K562 (cell line): ENCODE measurements around the gene DUSP10. TPM values are rescaled to one million over a fixed set of nuclear protein-coding genes. Genes with fewer than 3 reads are reported as not detected.

Experiments
- ATAC-seq: fragments of 200-7000 bp; cut with Tn5 transposase; 3 replicates; pipeline ENCODE4 v1.9.1; 2020; ENCODE audit warnings: moderate library complexity
- BruUV-seq: library from RNA; stranded (reverse); fragments of 400-500 nt; replicated peaks from 2 replicates; lab custom pipeline; 2021; lab: Mats Ljungman, UMichigan
- CTCF ChIA-PET: fragments of 300-600 bp; formaldehyde crosslinking; extraction: SDS; loops from one replicate; lab custom pipeline; 2021; ENCODE audit warnings: low intra/inter-chr PET ratio; lab: Yijun Ruan, JAX
- POLR2A ChIA-PET: fragments of 300-600, 350-650 bp; sonication (Branson Sonifier 250); formaldehyde crosslinking; extraction: SDS; loops from one replicate; lab custom pipeline; 2021; ENCODE audit warnings: antibody characterized with exemption, inconsistent platforms; lab: Yijun Ruan, JAX
- DNase-seq, 4 experiments: peaks; one replicate each; pipeline versions ENCODE4 v3.0.0 to v3.0.0-alpha.2; 2011 to 2018; ENCODE audit warnings: low spot score in 3 of 4, mixed read lengths in 3 of 4; ENCODE audit errors: extremely low read depth in 1 of 4
- FAIRE-seq: peaks from 2 replicates; lab custom pipeline; 2011; peaks lifted over from hg19 to GRCh38; lab: Jason Lieb, UNC
- H2AFZ ChIP-seq: 2 replicates; pipeline ENCODE4 v1.6.0; 2011; ENCODE audit warnings: low read depth, low read length, control low read depth, inconsistent platforms
- H3K27ac ChIP-seq: fragments of 200-600 bp; 3 replicates; pipeline ENCODE4 v1.8.0; 2011; ENCODE audit warnings: low read depth, mild to moderate bottlenecking, control low read depth, inconsistent platforms, low read length, moderate library complexity, mixed read lengths; ENCODE audit errors: extremely low read depth
- H3K27me3 ChIP-seq, 2 experiments: fragments of 300-600 bp in 1 of 2; 2 replicates in 1 of 2; 3 replicates in 1 of 2; pipeline versions ENCODE4 v1.6.0 to v1.8.0; 2011; ENCODE audit warnings: inconsistent platforms in 2 of 2, low read length in 2 of 2, mild to moderate bottlenecking in 1 of 2, mixed read lengths in 1 of 2, moderate library complexity in 1 of 2; ENCODE audit not compliant: control insufficient read depth in 2 of 2, insufficient read depth in 2 of 2
- H3K36me3 ChIP-seq: fragments of 300-600 bp; 3 replicates; pipeline ENCODE4 v1.8.0; 2011; ENCODE audit warnings: mild to moderate bottlenecking, low read length, inconsistent platforms; ENCODE audit not compliant: control insufficient read depth, insufficient read depth
- H3K4me1 ChIP-seq, 2 experiments: fragments of 200-600 bp in 1 of 2; replicated peaks in 1 of 2; 2 replicates in 1 of 2; 3 replicates in 1 of 2; pipeline versions ENCODE4 v1.5.1 to v1.8.0; 2011; ENCODE audit warnings: inconsistent platforms in 2 of 2, low read length in 2 of 2, mild to moderate bottlenecking in 1 of 2, mixed read lengths in 1 of 2, moderate library complexity in 1 of 2; ENCODE audit not compliant: control insufficient read depth in 2 of 2, insufficient read depth in 2 of 2
- H3K4me2 ChIP-seq: 2 replicates; pipeline ENCODE4 v1.6.1; 2011; ENCODE audit warnings: low read length, control low read depth, inconsistent platforms, mixed read lengths; ENCODE audit not compliant: insufficient read depth
- H3K4me3 ChIP-seq: fragments of 200-600 bp; sonication (generic), shearing (Covaris generic); 2 replicates; pipeline ENCODE4 v1.5.1; 2016; ENCODE audit warnings: control low read depth, inconsistent platforms
- H3K79me2 ChIP-seq: fragments of 200-600 bp; 3 replicates; pipeline ENCODE4 v1.8.0; 2011; ENCODE audit warnings: low read length, inconsistent platforms; ENCODE audit not compliant: control insufficient read depth, insufficient read depth
- H3K9ac ChIP-seq, 2 experiments: 2 replicates each; pipeline versions ENCODE4 v1.6.0 to v1.6.1; 2011; ENCODE audit warnings: low read depth in 2 of 2, low read length in 2 of 2, control low read depth in 1 of 2, inconsistent platforms in 1 of 2, mild to moderate bottlenecking in 1 of 2, mixed read lengths in 1 of 2; ENCODE audit not compliant: insufficient read depth in 1 of 2
- H3K9me1 ChIP-seq: one replicate; pipeline ENCODE4 v1.6.0; 2011; ENCODE audit warnings: inconsistent platforms, mild to moderate bottlenecking, low read length, moderate library complexity; ENCODE audit not compliant: control insufficient read depth, insufficient read depth
- H3K9me3 ChIP-seq: replicated peaks from 2 replicates; pipeline ENCODE4 v1.5.1; 2011; ENCODE audit warnings: low read depth, low read length, inconsistent platforms; ENCODE audit not compliant: control insufficient read depth, insufficient read depth
- H4K20me1 ChIP-seq: replicated peaks from 2 replicates; pipeline ENCODE4 v1.6.1; 2011; ENCODE audit warnings: low read length, inconsistent platforms, mixed read lengths; ENCODE audit not compliant: control insufficient read depth, insufficient read depth
- CTCFL ChIP-seq: IDR thresholded peaks from 2 replicates; pipeline ENCODE4 v1.6.1; 2011; ENCODE audit warnings: borderline replicate concordance, low read depth, mild to moderate bottlenecking, moderate library complexity, low read length; ENCODE audit not compliant: insufficient read depth, poor library complexity, severe bottlenecking
- ELF2 ChIP-seq: fragments of 250-450 bp; sonication (Bioruptor Pico); IDR thresholded peaks from 2 replicates; pipeline ENCODE4 v1.5.0; 2021; ENCODE audit warnings: mild to moderate bottlenecking
- ELK1 ChIP-seq: sonication (generic); formaldehyde crosslinking; IDR thresholded peaks from 2 replicates; pipeline ENCODE4 v1.8.1; 2022; ENCODE audit warnings: missing genetic modification reagents
- JUND ChIP-seq, 2 experiments: IDR thresholded peaks; 2 replicates in 1 of 2; 3 replicates in 1 of 2; pipeline ENCODE4 v1.6.1; 2011; ENCODE audit warnings: borderline replicate concordance in 2 of 2, low read depth in 2 of 2, low read length in 2 of 2, improper control_type of control experiment in 1 of 2, missing biosample characterization in 1 of 2, missing genetic modification characterization in 1 of 2, missing genetic modification reagents in 1 of 2
- NR2C2 ChIP-seq, 2 experiments: fragments of 200-800 bp in 1 of 2; sonication (Bioruptor generic) in 1 of 2; sonication (generic) in 1 of 2; formaldehyde crosslinking in 1 of 2; IDR thresholded peaks; 2 replicates each; pipeline versions ENCODE4 v1.6.1 to v1.8.0; 2016 to 2022; ENCODE audit warnings: mild to moderate bottlenecking in 1 of 2, missing compliant biosample characterization in 1 of 2, missing genetic modification characterization in 1 of 2, missing genetic modification reagents in 1 of 2
- PRPF4 ChIP-seq: fragments of 200-400 bp; formaldehyde crosslinking; IDR thresholded peaks from one replicate; pipeline ENCODE4 v1.6.1; 2017; ENCODE audit warnings: low read length, low read depth, mild to moderate bottlenecking; ENCODE audit not compliant: insufficient read depth, poor library complexity, severe bottlenecking
- RCOR1 ChIP-seq, 2 experiments: IDR thresholded peaks; 2 replicates each; pipeline ENCODE4 v1.6.1; 2012; ENCODE audit warnings: low read depth in 2 of 2, low read length in 2 of 2, borderline replicate concordance in 1 of 2, improper control_type of control experiment in 1 of 2
- TBL1XR1 ChIP-seq, 2 experiments: IDR thresholded peaks; 2 replicates each; pipeline ENCODE4 v1.6.1; 2012; ENCODE audit warnings: improper control_type of control experiment in 2 of 2, low read length in 2 of 2, mild to moderate bottlenecking in 1 of 2
- TEAD1 ChIP-seq, 2 experiments: fragments of 450-650 bp in 1 of 2; sonication (generic) in 1 of 2; formaldehyde crosslinking; IDR thresholded peaks; 2 replicates each; pipeline versions ENCODE4 v1.4.0 to v1.8.0; 2020 to 2022; ENCODE audit warnings: mild to moderate bottlenecking in 2 of 2, missing genetic modification reagents in 1 of 2
- ZBTB7A ChIP-seq: IDR thresholded peaks from 2 replicates; pipeline ENCODE4 v1.6.1; 2011; ENCODE audit warnings: low read depth, mild to moderate bottlenecking, low read length, moderate library complexity, borderline replicate concordance; ENCODE audit not compliant: control insufficient read depth
- ZBTB9 ChIP-seq: fragments of 450-650 bp; formaldehyde crosslinking; IDR thresholded peaks from 2 replicates; pipeline ENCODE4 v1.4.0; 2020; ENCODE audit warnings: mild to moderate bottlenecking, moderate library complexity
- ZNF780A ChIP-seq: fragments of 250-450 bp; sonication (Bioruptor Pico); IDR thresholded peaks from 2 replicates; pipeline ENCODE4 v1.5.0; 2021; ENCODE audit warnings: mild to moderate bottlenecking
- WGBS: fragments of 100-300 bp; shearing (Covaris generic); methylation state at CpG from one replicate; pipeline ENCODE4 v1.1.6; 2016; ENCODE audit warnings: low coverage, mixed read lengths; ENCODE audit not compliant: insufficient coverage; ENCODE audit errors: missing lambda C conversion rate; 5-methylcytosine and 5-hydroxymethylcytosine counted together
- in situ Hi-C: fragments of 300-500 bp; cut with MboI; formaldehyde crosslinking; loops from 4 replicates; pipeline ENCODE4 v1.15.0; 2018; ENCODE audit warnings: inconsistent platforms, mixed read lengths
- intact Hi-C: fragments of 100-400 bp; cut with micrococcal nuclease; formaldehyde crosslinking; loops from 2 replicates; pipeline ENCODE4 v1.14.2; 2022
- polyA plus RNA-seq, 8 experiments: library from polyadenylated mRNA; depleted of rRNA in 4 of 8; stranded (reverse) in 5 of 8; unstranded in 3 of 8; fragments of >200 nt; fragmentation: Nextera tagmentation in 2 of 8; fragmentation: Illumina TruSeq in 1 of 8; extraction: Ambion mirVana in 2 of 8; extraction: Trizol in 1 of 8; gene quantifications; 2 replicates each; pipeline versions ENCODE4 v1.2.1 to v1.2.3, GENCODE V29; 2011 to 2014; ENCODE audit warnings: inconsistent platforms in 1 of 8, missing spikeins in 1 of 8
- total RNA-seq, 7 experiments: library from RNA; depleted of rRNA in 6 of 7; stranded (reverse); fragments of >200 nt in 6 of 7; fragmentation: Illumina TruSeq in 2 of 7; extraction: Trizol in 2 of 7; gene quantifications; 2 replicates each; pipeline versions ENCODE4 v1.2.1 to v1.2.3, GENCODE V29; 2011 to 2021; ENCODE audit warnings: low replicate concordance in 1 of 7

DUSP10 gene
- total and polyA plus RNA-seq, 9 of the 15 experiments (the other 6 are each of a cell fraction or from before 2014, with no cell fraction given), result 1.7 to 8.3 (median 6.1) TPM

GRCh38 chr1:221691261-221691660 lies 50.6 kb downstream of the DUSP10 start (continued):
- TF ChIP-seq TBL1XR1 (IDR thresholded peaks at IDR 0.05; ENCODE audit: low read length in 2 of 2) (peak in 1 of 2 experiments; percentile 46; a peak in 1 of 4 replicates), RCOR1 (IDR thresholded peaks at IDR 0.05; ENCODE audit: borderline replicate concordance in 1 of 2, low read depth in 2 of 2, low read length in 2 of 2) (peak in 1 of 2 experiments; percentile 77; a peak in 2 of 4 replicates), TEAD1 (CRISPR knock-in tag; IDR thresholded peaks at IDR 0.05) (no peak), PRPF4 (no peak), JUND (IDR thresholded peaks at IDR 0.05; ENCODE audit: borderline replicate concordance, low read depth, low read length) (no peak), JUND (tag; IDR thresholded peaks at IDR 0.05; ENCODE audit: borderline replicate concordance, low read depth, low read length) (peak; percentile 22; the same call in 1 of the 3 replicates), ZBTB9 (CRISPR knock-in tag) (no peak), NR2C2 (CRISPR knock-in tag; IDR thresholded peaks at IDR 0.05) (no peak), NR2C2 (tag; IDR thresholded peaks at IDR 0.05) (no peak)

- DNase-seq (no peak), ATAC-seq (no peak), FAIRE-seq (no peak)
- Histone ChIP-seq H3K9ac (no peak overlapping the region), H3K36me3 (no peaks in the 10 kb centered on the region), H3K4me1 (peaks cover 0 to 16% of the 10 kb centered on the region in 2 experiments; a peak in 2 of 5 replicates), H3K4me3 (no peak overlapping the region), H3K79me2 (no peaks in the 10 kb centered on the region), H3K9me1 (no peaks in the 10 kb centered on the region), H3K27ac (no peak overlapping the region), H3K9me3 (no peaks in the 10 kb centered on the region), H3K4me2 (no peak overlapping the region), H2AFZ (no peak overlapping the region), H4K20me1 (no peaks in the 10 kb centered on the region), H3K27me3 (no peaks in the 10 kb centered on the region; a peak in 1 of 5 replicates)
- no TSS peak for BruUV-seq
- in situ Hi-C loops, result no loop called here
- 5% methylated on average over 1 of the region's 1 CpG for WGBS
- CTCF ChIA-PET, result no interaction called here
- POLR2A ChIA-PET, result no interaction called here
- intact Hi-C loops, result no loop called here
- TF ChIP-seq ELF2 (CRISPR knock-in tag) (0 out of 2 replicates have a peak, but pooled peaks have one; percentile 19), ZBTB7A (no peak), CTCFL (no peak), ELK1 (CRISPR knock-in tag) (no peak), ZNF780A (CRISPR knock-in tag) (no peak)
Observed at GRCh38 chr1:221690858-221691257, 51.0 kb downstream of the DUSP10 start.
